DND-41 (cell line): ENCODE results near the gene ORM2.
A peak's percentile ranks its signal among the peaks of the same experiment; 100 is the strongest.

Experiments used
- ATAC-seq: fragments of 200-7000 bp; cut with Tn5 transposase; 3 replicates; pipeline ENCODE4 v1.9.1; 2021; ENCODE audit warnings: low read depth; ENCODE audit not compliant: insufficient read depth
- DNase-seq: peaks from one replicate; pipeline ENCODE4 v3.0.0-alpha.2; 2020
- H2AFZ ChIP-seq: 2 replicates; pipeline ENCODE4 v1.6.0; 2012; ENCODE audit warnings: low read depth, low read length
- H3K27ac ChIP-seq: 2 replicates; pipeline ENCODE4 v1.5.1; 2012; ENCODE audit warnings: low read length, inconsistent platforms
- H3K27me3 ChIP-seq: fragments of 200-600 bp; sonication (generic); 2 replicates; pipeline ENCODE4 v1.6.0; 2012; ENCODE audit warnings: low read length, mild to moderate bottlenecking, inconsistent platforms; ENCODE audit not compliant: insufficient read depth, poor library complexity
- H3K36me3 ChIP-seq: 2 replicates; pipeline ENCODE4 v1.5.1; 2012; ENCODE audit warnings: low read length, inconsistent platforms; ENCODE audit not compliant: insufficient read depth
- H3K4me1 ChIP-seq: 2 replicates; pipeline ENCODE4 v1.5.1; 2012; ENCODE audit warnings: mild to moderate bottlenecking, low read length; ENCODE audit not compliant: insufficient read depth
- H3K4me2 ChIP-seq: 2 replicates; pipeline ENCODE4 v1.6.0; 2012; ENCODE audit warnings: mild to moderate bottlenecking, moderate library complexity, low read length, inconsistent platforms; ENCODE audit not compliant: insufficient read depth
- H3K4me3 ChIP-seq, 2 experiments: fragments of 200-600 bp in 1 of 2; shearing (Covaris generic) in 1 of 2; 2 replicates each; pipeline ENCODE4 v1.5.1; 2012 to 2016; ENCODE audit warnings: inconsistent platforms in 2 of 2, low read length in 2 of 2, mild to moderate bottlenecking in 2 of 2, low read depth in 1 of 2, moderate library complexity in 1 of 2
- H3K79me2 ChIP-seq: 2 replicates; pipeline ENCODE4 v1.6.0; 2012; ENCODE audit warnings: low read length, inconsistent platforms; ENCODE audit not compliant: insufficient read depth
- H3K9ac ChIP-seq: 2 replicates; pipeline ENCODE4 v1.6.0; 2012; ENCODE audit warnings: low read depth, mild to moderate bottlenecking, inconsistent platforms, low read length, moderate library complexity
- H3K9me3 ChIP-seq: 2 replicates; pipeline ENCODE4 v1.5.1; 2012; ENCODE audit warnings: low read length, moderate library complexity, mild to moderate bottlenecking, inconsistent platforms; ENCODE audit not compliant: insufficient read depth, severe bottlenecking
- H4K20me1 ChIP-seq: 2 replicates; pipeline ENCODE4 v1.6.0; 2012; ENCODE audit warnings: low read length; ENCODE audit not compliant: insufficient read depth
- EZH2 ChIP-seq: IDR thresholded peaks from 3 replicates; pipeline ENCODE4 v1.6.1; 2012; ENCODE audit warnings: borderline replicate concordance, low read depth, mild to moderate bottlenecking, moderate library complexity, low read length, inconsistent platforms; ENCODE audit not compliant: severe bottlenecking
- TF ChIP-seq, protein P1 (sequence below): IDR thresholded peaks from 2 replicates; pipeline ENCODE4 v1.5.1; 2012; ENCODE audit warnings: borderline replicate concordance, low read length, moderate library complexity, mild to moderate bottlenecking; ENCODE audit not compliant: poor library complexity, severe bottlenecking; ENCODE audit errors: extremely low read depth

ORM2 gene

DNA sequence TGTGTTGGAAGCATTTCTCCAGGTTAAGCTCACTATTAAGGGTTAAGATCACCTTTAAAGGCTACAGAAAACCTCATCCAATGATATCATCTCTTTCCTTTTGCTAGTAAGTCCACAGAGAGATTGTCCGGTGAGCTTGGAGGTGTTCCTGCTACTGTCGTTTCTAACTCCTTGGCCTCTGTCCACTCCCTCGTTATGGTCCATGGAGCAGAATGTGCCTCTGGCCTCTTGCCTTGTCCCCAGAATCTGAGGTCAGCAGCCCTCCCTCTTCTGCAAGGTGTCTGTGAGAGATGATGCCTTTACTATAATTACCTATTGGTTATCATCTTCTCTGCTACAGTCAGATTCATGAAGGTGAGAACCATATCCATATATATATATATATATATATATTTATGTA is 15.0 kb downstream of the ORM2 start:
- H3K36me3 ChIP-seq = peaks cover 95% of the 10 kb centered on the region
- no peak for ATAC-seq

GRCh38 chr9:114345493-114346065 is 15.9 kb downstream of the ORM2 start:
- no peaks in the 10 kb centered on the region for H3K79me2 ChIP-seq
- no peak for ATAC-seq
- DNase-seq = no peak
- no peak overlapping the region for H3K4me2 ChIP-seq
- H3K9me3 ChIP-seq = no peaks in the 10 kb centered on the region
- peaks cover 19% of the 10 kb centered on the region for H3K4me1 ChIP-seq
- peaks cover 95% of the 10 kb centered on the region for H3K36me3 ChIP-seq
- no peaks in the 10 kb centered on the region for H3K27me3 ChIP-seq
- TF ChIP-seq, protein P1, sequence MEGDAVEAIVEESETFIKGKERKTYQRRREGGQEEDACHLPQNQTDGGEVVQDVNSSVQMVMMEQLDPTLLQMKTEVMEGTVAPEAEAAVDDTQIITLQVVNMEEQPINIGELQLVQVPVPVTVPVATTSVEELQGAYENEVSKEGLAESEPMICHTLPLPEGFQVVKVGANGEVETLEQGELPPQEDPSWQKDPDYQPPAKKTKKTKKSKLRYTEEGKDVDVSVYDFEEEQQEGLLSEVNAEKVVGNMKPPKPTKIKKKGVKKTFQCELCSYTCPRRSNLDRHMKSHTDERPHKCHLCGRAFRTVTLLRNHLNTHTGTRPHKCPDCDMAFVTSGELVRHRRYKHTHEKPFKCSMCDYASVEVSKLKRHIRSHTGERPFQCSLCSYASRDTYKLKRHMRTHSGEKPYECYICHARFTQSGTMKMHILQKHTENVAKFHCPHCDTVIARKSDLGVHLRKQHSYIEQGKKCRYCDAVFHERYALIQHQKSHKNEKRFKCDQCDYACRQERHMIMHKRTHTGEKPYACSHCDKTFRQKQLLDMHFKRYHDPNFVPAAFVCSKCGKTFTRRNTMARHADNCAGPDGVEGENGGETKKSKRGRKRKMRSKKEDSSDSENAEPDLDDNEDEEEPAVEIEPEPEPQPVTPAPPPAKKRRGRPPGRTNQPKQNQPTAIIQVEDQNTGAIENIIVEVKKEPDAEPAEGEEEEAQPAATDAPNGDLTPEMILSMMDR = no peak
- no peak for TF ChIP-seq EZH2
- H2AFZ ChIP-seq = no peak overlapping the region
- H3K27ac ChIP-seq = no peak overlapping the region
- H3K4me3 ChIP-seq = no peak overlapping the region
- H3K9ac ChIP-seq = no peak overlapping the region
- 0 out of 2 replicates have a peak, but pooled peaks cover 3% of the 10 kb centered on the region for H4K20me1 ChIP-seq

More for the DNA sequence above, 15.0 kb downstream of the ORM2 start:
- Histone ChIP-seq H3K27me3 (no peaks in the 10 kb centered on the region), H3K9ac (no peak overlapping the region), H3K4me3 (no peak overlapping the region), H4K20me1 (0 out of 2 replicates have a peak, but pooled peaks cover 3% of the 10 kb centered on the region), H3K9me3 (no peaks in the 10 kb centered on the region), H3K4me2 (no peak overlapping the region), H3K79me2 (no peaks in the 10 kb centered on the region), H3K4me1 (peaks cover 12% of the 10 kb centered on the region), H3K27ac (no peak overlapping the region), H2AFZ (no peak overlapping the region)
- TF ChIP-seq EZH2 = no peak
- TF ChIP-seq, protein P1 = no peak
- no peak for DNase-seq

GRCh38 chr9:114346146-114346545 is 16.5 kb downstream of the ORM2 start:
- Histone ChIP-seq H3K4me1 (peaks cover 20% of the 10 kb centered on the region), H2AFZ (no peak overlapping the region), H3K79me2 (no peaks in the 10 kb centered on the region), H3K4me3 (no peak overlapping the region), H3K27me3 (no peaks in the 10 kb centered on the region), H3K27ac (0 out of 2 replicates have a peak overlapping the region, but pooled peaks have one; percentile 24), H3K9ac (no peak overlapping the region), H4K20me1 (0 out of 2 replicates have a peak, but pooled peaks cover 3% of the 10 kb centered on the region), H3K4me2 (no peak overlapping the region), H3K9me3 (no peaks in the 10 kb centered on the region), H3K36me3 (peaks cover 95% of the 10 kb centered on the region)
- TF ChIP-seq EZH2 = no peak
- TF ChIP-seq, protein P1 = no peak
- DNase-seq (no peak), ATAC-seq (no peak)
